GM23338 (cell line): Measurements from ENCODE around the gene SBK3. TPM values are rescaled to one million over a fixed set of nuclear protein-coding genes. Genes with fewer than 3 reads are reported as not detected.
"Not testable (repeated sequence)": the region's sequence is repeated elsewhere in the genome, so short reads cannot be mapped to it uniquely, and the experiment has no call there.

Experiments used
- ATAC-seq: fragments of 200-7000 bp; cut with Tn5 transposase; 3 replicates; pipeline ENCODE4 v1.9.1; 2020
- DNase-seq: peaks from one replicate; pipeline ENCODE4 v3.0.0-alpha.2; 2015; ENCODE audit warnings: low spot score
- H2AFZ ChIP-seq: fragments of 200-600 bp; sonication (generic); 2 replicates; pipeline ENCODE4 v1.8.0; 2016; ENCODE audit warnings: antibody characterized with exemption, mild to moderate bottlenecking, moderate library complexity
- H3F3A ChIP-seq: fragments of 200-600 bp; sonication (generic); replicated peaks from 2 replicates; pipeline ENCODE4 v1.8.0; 2017; ENCODE audit warnings: antibody characterized with exemption, mixed run types, low read depth
- H3K27ac ChIP-seq: fragments of 200-600 bp; sonication (generic); 2 replicates; pipeline ENCODE4 v1.6.1; 2016; ENCODE audit warnings: low read depth
- H3K27me3 ChIP-seq: fragments of 200-600 bp; sonication (generic); 2 replicates; pipeline ENCODE4 v1.8.0; 2016; ENCODE audit warnings: mild to moderate bottlenecking, mixed run types, moderate library complexity; ENCODE audit not compliant: insufficient read depth
- H3K36me3 ChIP-seq: fragments of 200-600 bp; sonication (generic); 2 replicates; pipeline ENCODE4 v1.8.0; 2016; ENCODE audit warnings: mild to moderate bottlenecking; ENCODE audit not compliant: insufficient read depth
- H3K4me1 ChIP-seq: fragments of 200-600 bp; sonication (generic); 2 replicates; pipeline ENCODE4 v1.8.0; 2016; ENCODE audit warnings: mild to moderate bottlenecking, moderate library complexity; ENCODE audit not compliant: insufficient read depth
- H3K4me2 ChIP-seq: fragments of 200-600 bp; sonication (generic); 2 replicates; pipeline ENCODE4 v1.7.1; 2017; ENCODE audit warnings: mixed run types
- H3K4me3 ChIP-seq: fragments of 200-600 bp; sonication (generic); 2 replicates; pipeline ENCODE4 v1.6.1; 2016; ENCODE audit warnings: mixed run types
- H3K79me2 ChIP-seq: fragments of 200-600 bp; sonication (generic); replicated peaks from 2 replicates; pipeline ENCODE4 v1.8.0; 2017; ENCODE audit warnings: mild to moderate bottlenecking; ENCODE audit not compliant: insufficient read depth
- H3K9me2 ChIP-seq: fragments of 200-600 bp; sonication (generic); 2 replicates; pipeline ENCODE4 v1.8.0; 2017; ENCODE audit not compliant: insufficient read depth
- H4K20me1 ChIP-seq: fragments of 200-600 bp; sonication (generic); replicated peaks from 2 replicates; pipeline ENCODE4 v1.8.0; 2017; ENCODE audit warnings: mild to moderate bottlenecking; ENCODE audit not compliant: insufficient read depth
- H3K27ac Mint-ChIP-seq: 2 replicates; pipeline ENCODE4 v1.8.0; 2020; ENCODE audit warnings: inconsistent platforms, mild to moderate bottlenecking, moderate library complexity, mixed read lengths
- H3K27me3 Mint-ChIP-seq: 3 replicates; pipeline ENCODE4 v1.8.0; 2022; ENCODE audit warnings: low read depth, mild to moderate bottlenecking, moderate library complexity, mixed read lengths, inconsistent platforms; ENCODE audit not compliant: insufficient read depth, poor library complexity
- H3K36me3 Mint-ChIP-seq: 3 replicates; pipeline ENCODE4 v1.8.0; 2021; ENCODE audit warnings: low read depth, mild to moderate bottlenecking, inconsistent platforms, moderate library complexity, mixed read lengths
- H3K4me1 Mint-ChIP-seq: 3 replicates; pipeline ENCODE4 v1.8.0; 2020; ENCODE audit warnings: mild to moderate bottlenecking, inconsistent platforms, mixed read lengths
- H3K4me3 Mint-ChIP-seq: 3 replicates; pipeline ENCODE4 v1.8.0; 2021; ENCODE audit warnings: moderate library complexity, mild to moderate bottlenecking, inconsistent platforms, mixed read lengths
- H3K9me3 Mint-ChIP-seq: 3 replicates; pipeline ENCODE4 v1.8.0; 2020; ENCODE audit warnings: moderate library complexity, mild to moderate bottlenecking, inconsistent platforms, mixed read lengths
- ETS1 ChIP-seq: IDR thresholded peaks from 2 replicates; pipeline ENCODE4 v1.6.1; 2016; ENCODE audit warnings: antibody characterized with exemption
- EZH2 ChIP-seq: fragments of 200-600 bp; sonication (generic); IDR thresholded peaks from one replicate; pipeline ENCODE4 v1.8.0; 2017; ENCODE audit warnings: antibody characterized with exemption, mild to moderate bottlenecking, low read depth; ENCODE audit not compliant: unreplicated experiment
- JUNB ChIP-seq: IDR thresholded peaks from one replicate; pipeline ENCODE4 v1.6.1; 2016; ENCODE audit warnings: antibody characterized with exemption; ENCODE audit not compliant: unreplicated experiment
- NANOG ChIP-seq: IDR thresholded peaks from 2 replicates; pipeline ENCODE4 v1.6.1; 2016; ENCODE audit warnings: antibody characterized with exemption, borderline replicate concordance
- ZNF114 ChIP-seq: fragments of 250-450 bp; sonication (Bioruptor Pico); IDR thresholded peaks from 2 replicates; pipeline ENCODE4 v1.5.0; 2020; ENCODE audit warnings: mild to moderate bottlenecking, moderate library complexity
- ZNF331 ChIP-seq: fragments of 250-450 bp; sonication (Bioruptor Pico); IDR thresholded peaks from 2 replicates; pipeline ENCODE4 v1.5.0; 2020; ENCODE audit warnings: low read depth, mild to moderate bottlenecking, moderate library complexity
- polyA plus RNA-seq: library from polyadenylated mRNA; unstranded; fragments of >200 nt; fragmentation: Nextera tagmentation; extraction: Ambion mirVana; gene quantifications from 2 replicates; pipeline ENCODE4 v1.2.1, GENCODE V29; 2016
- total RNA-seq: library from RNA; depleted of rRNA; stranded (reverse); fragments of >200 nt; shearing (Covaris generic); gene quantifications from 2 replicates; pipeline ENCODE4 v1.2.3, GENCODE V29; 2014

SBK3 gene
- total and polyA plus RNA-seq, 2 experiments from 2014 or later: 0.27 to 0.94 TPM

- Mint-ChIP-seq H3K4me3 (no peak overlapping the region; the same call in 2 of the 3 replicates), H3K27ac (no peak overlapping the region), H3K27me3 (peaks cover 14% of the 10 kb centered on the region), H3K9me3 (no peaks in the 10 kb centered on the region), H3K4me1 (peaks cover 6% of the 10 kb centered on the region; the same call in 2 of the 3 replicates), H3K36me3 (no peaks in the 10 kb centered on the region)
- H4K20me1 ChIP-seq: no peaks in the 10 kb centered on the region
- H3K9me2 ChIP-seq: no peaks in the 10 kb centered on the region
- DNase-seq (no peak), ATAC-seq (no peak)
- 0 out of 2 replicates have a peak, but pooled peaks cover 7% of the 10 kb centered on the region for H3F3A ChIP-seq
- no peaks in the 10 kb centered on the region for H3K79me2 ChIP-seq
- no peak overlapping the region for H2AFZ ChIP-seq
- H3K36me3 ChIP-seq: no peaks in the 10 kb centered on the region
- peaks cover 7% of the 10 kb centered on the region; the same call in 1 of the 2 replicates for H3K4me1 ChIP-seq
- H3K4me2 ChIP-seq: no peak overlapping the region
- TF ChIP-seq NANOG: no peak
- TF ChIP-seq ETS1: no peak
- TF ChIP-seq ZNF331: no peak
- no peak for TF ChIP-seq ZNF114
- TF ChIP-seq JUNB: no peak
- TF ChIP-seq EZH2: no peak
- no peak overlapping the region for H3K4me3 ChIP-seq
- no peaks in the 10 kb centered on the region for H3K27me3 ChIP-seq
- no peak overlapping the region for H3K27ac ChIP-seq
These were observed 10.0 kb downstream of the SBK3 start for GRCh38 chr19:55535173-55535964.

DNA sequence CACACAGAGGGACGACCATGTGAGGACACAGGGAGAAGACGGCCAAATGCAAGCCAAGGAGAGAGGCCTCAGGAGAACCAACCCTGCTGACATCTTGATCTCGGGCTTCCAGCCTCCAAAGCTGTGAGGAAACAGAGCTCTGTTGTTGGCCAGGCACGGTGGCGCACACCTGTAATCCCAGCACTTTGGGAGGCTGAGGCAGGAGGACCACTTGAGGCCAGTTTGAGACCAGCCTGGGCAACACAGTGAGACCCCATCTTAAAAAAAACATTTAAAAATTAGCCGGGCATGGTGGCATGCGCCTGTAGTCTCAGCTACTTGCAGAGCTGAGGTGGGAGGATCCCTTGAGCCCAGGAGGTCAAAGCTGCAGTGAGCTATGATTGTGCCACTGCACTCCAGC lies 11.1 kb downstream of the SBK3 start:
- H3F3A ChIP-seq, H3K4me2 ChIP-seq, H3K9me3 Mint-ChIP-seq, H3K27me3 Mint-ChIP-seq, H3K27me3 ChIP-seq, H3K9me2 ChIP-seq, H2AFZ ChIP-seq, H3K4me1 ChIP-seq, DNase-seq, H3K4me1 Mint-ChIP-seq, H3K27ac Mint-ChIP-seq, H3K4me3 Mint-ChIP-seq, H3K27ac ChIP-seq, H3K36me3 ChIP-seq, ATAC-seq, H3K36me3 Mint-ChIP-seq, H3K79me2 ChIP-seq, H3K4me3 ChIP-seq, H4K20me1 ChIP-seq: not testable (repeated sequence)

GRCh38 chr19:55530996-55531395 lies 14.3 kb downstream of the SBK3 start:
- Histone ChIP-seq H3K4me3 (no peak overlapping the region), H2AFZ (no peak overlapping the region), H4K20me1 (no peaks in the 10 kb centered on the region), H3K27me3 (no peaks in the 10 kb centered on the region), H3K79me2 (no peaks in the 10 kb centered on the region), H3K4me2 (no peak overlapping the region), H3K36me3 (no peaks in the 10 kb centered on the region), H3K9me2 (no peaks in the 10 kb centered on the region), H3F3A (peaks cover 16% of the 10 kb centered on the region), H3K27ac (no peak overlapping the region), H3K4me1 (no peaks in the 10 kb centered on the region)
- Mint-ChIP-seq H3K4me3 (no peak overlapping the region), H3K27me3 (peaks cover 2% of the 10 kb centered on the region), H3K27ac (no peak overlapping the region), H3K4me1 (peaks cover under 1% of the 10 kb centered on the region; the same call in 1 of the 3 replicates), H3K9me3 (no peaks in the 10 kb centered on the region), H3K36me3 (no peaks in the 10 kb centered on the region)
- TF ChIP-seq ZNF331: no peak
- no peak for ATAC-seq
- DNase-seq: no peak
